ENCODE results near the gene IARS2. TPM values are rescaled to one million over a fixed set of nuclear protein-coding genes. Genes with fewer than 3 reads are reported as not detected.

The IARS2 gene
- total RNA-seq, 1 experiment from 2014 or later: 106 TPM

DNA sequence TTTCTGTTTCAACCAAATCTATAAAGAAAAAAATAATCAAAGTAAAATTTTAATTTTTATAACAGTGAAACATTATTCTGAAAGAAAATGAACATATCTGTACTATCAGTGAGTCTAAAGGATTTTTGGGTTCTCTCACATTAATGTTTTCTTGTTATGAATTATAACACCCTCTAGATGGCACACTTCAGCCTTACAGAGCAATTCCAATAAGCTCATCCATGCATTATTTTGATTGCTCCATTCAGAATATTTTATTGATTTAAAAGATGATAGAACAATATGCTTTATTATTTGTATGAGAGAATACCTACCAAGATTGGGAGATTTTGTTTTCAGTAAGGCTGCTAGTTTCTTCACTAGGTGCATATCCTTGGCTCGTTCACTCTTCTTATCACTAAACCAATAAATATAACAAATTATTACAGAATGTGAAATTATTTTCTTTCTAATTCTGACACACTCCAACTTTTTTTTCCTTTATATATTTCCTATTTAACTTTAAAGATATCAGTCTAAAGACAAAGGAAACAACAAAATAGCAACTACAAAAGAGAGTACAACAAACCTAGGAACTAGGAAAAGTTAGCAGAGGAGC is 95.9 kb downstream of the IARS2 start:
- DNase-seq (ENCODE audit: low read depth, low spot score) (peak; percentile 23), ATAC-seq (peak; percentile 73)
- ChIA-PET POLR2A (no interaction called here), RAD21 (ENCODE audit: low non-redundant PET in 1 of 2, low total read pairs in 2 of 2, uncharacterized antibody in 2 of 2, unreplicated experiment in 2 of 2) (interaction anchor here in 1 of 2 experiments (0.6 kb wide), 1 partner anchor 13 kb away, joined by 3 read pairs; no protein-coding TSS in a partner anchor), CTCF (interaction anchor here (0.6 to 1.6 kb wide), 18 partner anchors 8 to 595 kb away, joined by 3 to 12 read pairs (median 4); partner anchors contain the start of gene MTARC2)
- H3K27ac ChIP-seq (ENCODE audit: low read depth, low read length): no peak overlapping the region
- no peaks in the 10 kb centered on the region for H3K9me3 ChIP-seq (ENCODE audit: control insufficient read depth in 1 of 2, insufficient read depth in 1 of 2, low read depth in 1 of 2, low read length in 2 of 2)
- peaks cover 21% of the 10 kb centered on the region in 2 experiments; a peak in 3 of 4 replicates for H3K36me3 ChIP-seq (ENCODE audit: control insufficient read depth in 1 of 2, insufficient read depth in 2 of 2, low read length in 2 of 2)
- no peak overlapping the region for H3K9ac ChIP-seq (ENCODE audit: low read length)
- peaks cover 6% of the 10 kb centered on the region; the same call in 1 of the 2 replicates for H4K20me1 ChIP-seq (ENCODE audit: insufficient read depth)
- TF ChIP-seq, protein P1, sequence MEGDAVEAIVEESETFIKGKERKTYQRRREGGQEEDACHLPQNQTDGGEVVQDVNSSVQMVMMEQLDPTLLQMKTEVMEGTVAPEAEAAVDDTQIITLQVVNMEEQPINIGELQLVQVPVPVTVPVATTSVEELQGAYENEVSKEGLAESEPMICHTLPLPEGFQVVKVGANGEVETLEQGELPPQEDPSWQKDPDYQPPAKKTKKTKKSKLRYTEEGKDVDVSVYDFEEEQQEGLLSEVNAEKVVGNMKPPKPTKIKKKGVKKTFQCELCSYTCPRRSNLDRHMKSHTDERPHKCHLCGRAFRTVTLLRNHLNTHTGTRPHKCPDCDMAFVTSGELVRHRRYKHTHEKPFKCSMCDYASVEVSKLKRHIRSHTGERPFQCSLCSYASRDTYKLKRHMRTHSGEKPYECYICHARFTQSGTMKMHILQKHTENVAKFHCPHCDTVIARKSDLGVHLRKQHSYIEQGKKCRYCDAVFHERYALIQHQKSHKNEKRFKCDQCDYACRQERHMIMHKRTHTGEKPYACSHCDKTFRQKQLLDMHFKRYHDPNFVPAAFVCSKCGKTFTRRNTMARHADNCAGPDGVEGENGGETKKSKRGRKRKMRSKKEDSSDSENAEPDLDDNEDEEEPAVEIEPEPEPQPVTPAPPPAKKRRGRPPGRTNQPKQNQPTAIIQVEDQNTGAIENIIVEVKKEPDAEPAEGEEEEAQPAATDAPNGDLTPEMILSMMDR (IDR thresholded peaks at IDR 0.05 in 2 of 3, conservative IDR thresholded peaks at IDR 0.05 in 1 of 3; ENCODE audit: borderline replicate concordance in 1 of 3, insufficient read depth in 1 of 3, low read depth in 2 of 3, low read length in 2 of 3): peak; percentile 41 to 56 (median 44); a peak in 4 of 6 replicates
- TF ChIP-seq EZH2 (IDR thresholded peaks at IDR 0.05) (no peak), ZFX (IDR thresholded peaks at IDR 0.05) (no peak), RAD21 (IDR thresholded peaks at IDR 0.05; ENCODE audit: low read depth) (peak; percentile 62)
- no peak overlapping the region for H3K4me2 ChIP-seq (ENCODE audit: low read length)
- H3K27me3 ChIP-seq (ENCODE audit: insufficient read depth, low read length): no peaks in the 10 kb centered on the region
- H3K9me2 ChIP-seq (ENCODE audit: insufficient read depth): no peaks in the 10 kb centered on the region
- no peaks in the 10 kb centered on the region for H3K79me2 ChIP-seq (ENCODE audit: insufficient read depth, low read length)
- BruUV-seq (replicated peaks): no TSS peak
- no peak overlapping the region for H3K4me3 ChIP-seq (replicated peaks in 1 of 2; ENCODE audit: low read depth in 1 of 2, low read length in 2 of 2)
- H2AFZ ChIP-seq (ENCODE audit: low read depth, low read length, poor library complexity, severe bottlenecking): no peak overlapping the region
- intact Hi-C loops (cut with micrococcal nuclease): loop anchor here (5.0 kb wide), 1 partner anchor 587 kb away; no protein-coding TSS in a partner anchor
- no peaks in the 10 kb centered on the region for H3K4me1 ChIP-seq (ENCODE audit: control insufficient read depth in 1 of 2, insufficient read depth in 2 of 2, low read length in 2 of 2)

DNA sequence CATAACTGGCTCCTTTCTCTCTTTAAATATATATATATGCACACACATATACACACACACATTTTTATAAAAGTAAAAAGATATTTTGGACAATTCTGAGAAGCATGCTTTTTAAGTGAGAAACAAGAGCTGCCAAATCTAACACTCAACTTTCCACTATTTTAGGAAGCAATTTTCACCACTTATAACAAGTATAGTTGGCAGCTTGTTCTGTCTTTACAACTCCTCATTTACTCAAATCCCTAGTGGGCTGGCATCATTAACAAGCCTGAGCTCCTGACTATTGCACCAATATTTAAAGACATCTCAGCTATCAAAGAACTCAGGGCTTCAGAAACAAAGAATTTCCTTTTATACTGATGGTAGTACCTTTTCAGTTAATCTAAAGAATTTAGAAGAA is 101.8 kb downstream of the IARS2 start:
- peaks cover 10% of the 10 kb centered on the region in 2 experiments; a peak in 3 of 4 replicates for H3K36me3 ChIP-seq (ENCODE audit: control insufficient read depth in 1 of 2, insufficient read depth in 2 of 2, low read length in 2 of 2)
- no TSS peak for BruUV-seq (replicated peaks)
- H3K79me2 ChIP-seq (ENCODE audit: insufficient read depth, low read length): no peaks in the 10 kb centered on the region
- TF ChIP-seq, protein P2, sequence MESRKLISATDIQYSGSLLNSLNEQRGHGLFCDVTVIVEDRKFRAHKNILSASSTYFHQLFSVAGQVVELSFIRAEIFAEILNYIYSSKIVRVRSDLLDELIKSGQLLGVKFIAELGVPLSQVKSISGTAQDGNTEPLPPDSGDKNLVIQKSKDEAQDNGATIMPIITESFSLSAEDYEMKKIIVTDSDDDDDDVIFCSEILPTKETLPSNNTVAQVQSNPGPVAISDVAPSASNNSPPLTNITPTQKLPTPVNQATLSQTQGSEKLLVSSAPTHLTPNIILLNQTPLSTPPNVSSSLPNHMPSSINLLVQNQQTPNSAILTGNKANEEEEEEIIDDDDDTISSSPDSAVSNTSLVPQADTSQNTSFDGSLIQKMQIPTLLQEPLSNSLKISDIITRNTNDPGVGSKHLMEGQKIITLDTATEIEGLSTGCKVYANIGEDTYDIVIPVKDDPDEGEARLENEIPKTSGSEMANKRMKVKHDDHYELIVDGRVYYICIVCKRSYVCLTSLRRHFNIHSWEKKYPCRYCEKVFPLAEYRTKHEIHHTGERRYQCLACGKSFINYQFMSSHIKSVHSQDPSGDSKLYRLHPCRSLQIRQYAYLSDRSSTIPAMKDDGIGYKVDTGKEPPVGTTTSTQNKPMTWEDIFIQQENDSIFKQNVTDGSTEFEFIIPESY (IDR thresholded peaks at IDR 0.05; ENCODE audit: extremely low read depth, insufficient replicate concordance, low read length): no peak
- TF ChIP-seq ELF1 (IDR thresholded peaks at IDR 0.05; ENCODE audit: borderline replicate concordance, low read depth) (no peak), TCF7L2 (IDR thresholded peaks at IDR 0.05; ENCODE audit: borderline replicate concordance, extremely low read depth, insufficient read depth, insufficient read length) (no peak)
- H3K4me3 ChIP-seq (replicated peaks in 1 of 2; ENCODE audit: low read depth in 1 of 2, low read length in 2 of 2): no peak overlapping the region
- H3K9me2 ChIP-seq (ENCODE audit: insufficient read depth): no peaks in the 10 kb centered on the region
- ChIA-PET CTCF (interaction anchor here (1.6 kb wide), 1 partner anchor 85 kb away, joined by 4 read pairs; no protein-coding TSS in a partner anchor), POLR2A (no interaction called here), RAD21 (ENCODE audit: low non-redundant PET in 1 of 2, low total read pairs in 2 of 2, uncharacterized antibody in 2 of 2, unreplicated experiment in 2 of 2) (no interaction called here)
- intact Hi-C loops (cut with micrococcal nuclease): no loop called here
- H2AFZ ChIP-seq (ENCODE audit: low read depth, low read length, poor library complexity, severe bottlenecking): no peak overlapping the region
- ATAC-seq: no peak
- H3K27ac ChIP-seq (ENCODE audit: low read depth, low read length): no peak overlapping the region
- no peak overlapping the region for H3K4me2 ChIP-seq (ENCODE audit: low read length)
- H3K9ac ChIP-seq (ENCODE audit: low read length): no peak overlapping the region
- no peaks in the 10 kb centered on the region for H3K27me3 ChIP-seq (ENCODE audit: insufficient read depth, low read length)
- H3K4me1 ChIP-seq (ENCODE audit: control insufficient read depth in 1 of 2, insufficient read depth in 2 of 2, low read length in 2 of 2): no peaks in the 10 kb centered on the region
- no peaks in the 10 kb centered on the region for H4K20me1 ChIP-seq (ENCODE audit: insufficient read depth)
- no peaks in the 10 kb centered on the region for H3K9me3 ChIP-seq (ENCODE audit: control insufficient read depth in 1 of 2, insufficient read depth in 1 of 2, low read depth in 1 of 2, low read length in 2 of 2)
- no peak for DNase-seq (ENCODE audit: low read depth, low spot score)
